ENCODE results near the gene DHDH. TPM values are rescaled to one million over a fixed set of nuclear protein-coding genes. Genes with fewer than 3 reads are reported as not detected.

DHDH gene
- total and polyA plus RNA-seq, 2 of the 13 experiments (the other 11 are each of a cell fraction or from before 2014, with no cell fraction given), result 0.13 to 0.91 TPM

DNA sequence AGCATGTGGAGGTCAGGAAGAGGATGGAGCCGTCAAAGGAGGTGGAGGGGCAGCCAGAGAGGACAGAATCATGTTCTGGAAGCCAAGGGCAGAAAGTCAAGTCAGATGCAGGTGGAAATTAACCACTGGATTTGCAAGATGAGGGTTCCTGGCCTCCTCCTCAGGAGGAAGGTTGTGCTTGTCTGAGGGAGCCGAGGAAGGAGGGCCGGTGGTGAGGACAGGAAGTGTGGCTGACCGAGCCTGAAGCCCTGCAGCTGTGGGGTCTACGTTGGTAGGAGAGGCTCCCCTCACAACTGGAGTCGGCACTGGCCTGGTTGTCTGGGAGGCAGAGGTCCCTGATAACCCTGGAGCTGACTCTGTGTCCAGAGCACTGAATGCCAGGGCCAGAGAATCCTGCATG lies 15.4 kb upstream of the DHDH start:
- Histone ChIP-seq H3K9ac (ENCODE audit: insufficient read depth, low read depth, low read length) (no peak overlapping the region), H2AFZ (ENCODE audit: low read length) (no peak overlapping the region), H3K9me3 (ENCODE audit: low read length) (no peaks in the 10 kb centered on the region), H3K4me3 (replicated peaks in 1 of 3; ENCODE audit: insufficient read depth in 1 of 3, low read depth in 2 of 3, low read length in 3 of 3) (no peak overlapping the region), H3K4me2 (ENCODE audit: low read depth, low read length) (no peak overlapping the region), H3K4me1 (ENCODE audit: insufficient read depth, low read length) (no peaks in the 10 kb centered on the region), H3K36me3 (replicated peaks in 1 of 2; ENCODE audit: control insufficient read depth in 1 of 2, insufficient read depth in 2 of 2, low read length in 2 of 2) (peaks cover 13 to 44% of the 10 kb centered on the region in 2 experiments), H3K27me3 (ENCODE audit: control insufficient read depth in 1 of 2, insufficient read depth in 2 of 2, low read length in 2 of 2) (no peaks in the 10 kb centered on the region), H3K27ac (ENCODE audit: extremely low read length, insufficient read depth, low read length) (no peak overlapping the region), H3K79me2 (ENCODE audit: insufficient read depth, low read length) (no peaks in the 10 kb centered on the region), H4K20me1 (ENCODE audit: insufficient read depth, low read length) (no peaks in the 10 kb centered on the region)
- in situ Hi-C loops (cut with HindIII; ENCODE audit: extremely low pct_ligation_motif_present, low pct_unique_long_range_greater_than_20kb), result no loop called here
- ATAC-seq (no peak), DNase-seq (ENCODE audit: low spot score) (no peak), FAIRE-seq (no peak)
- ChIA-PET CTCF (ENCODE audit: low intra/inter-chr PET ratio, low total read pairs) (no interaction called here), POLR2A (no interaction called here)
- no TSS peak for BruUV-seq (replicated peaks)
- no peak for TF ChIP-seq ZNF446 (CRISPR knock-in tag; IDR thresholded peaks at IDR 0.05)
- TF ChIP-seq, protein P1, sequence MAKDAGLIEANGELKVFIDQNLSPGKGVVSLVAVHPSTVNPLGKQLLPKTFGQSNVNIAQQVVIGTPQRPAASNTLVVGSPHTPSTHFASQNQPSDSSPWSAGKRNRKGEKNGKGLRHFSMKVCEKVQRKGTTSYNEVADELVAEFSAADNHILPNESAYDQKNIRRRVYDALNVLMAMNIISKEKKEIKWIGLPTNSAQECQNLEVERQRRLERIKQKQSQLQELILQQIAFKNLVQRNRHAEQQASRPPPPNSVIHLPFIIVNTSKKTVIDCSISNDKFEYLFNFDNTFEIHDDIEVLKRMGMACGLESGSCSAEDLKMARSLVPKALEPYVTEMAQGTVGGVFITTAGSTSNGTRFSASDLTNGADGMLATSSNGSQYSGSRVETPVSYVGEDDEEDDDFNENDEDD (CRISPR knock-in tag; IDR thresholded peaks at IDR 0.05; ENCODE audit: borderline replicate concordance), result no peak
- no peak for TF ChIP-seq SMAD9 (CRISPR knock-in tag; IDR thresholded peaks at IDR 0.05)
- TF ChIP-seq ZNF670 (CRISPR knock-in tag; IDR thresholded peaks at IDR 0.05; ENCODE audit: borderline replicate concordance), result no peak
- TF ChIP-seq ZNF367 (CRISPR knock-in tag; IDR thresholded peaks at IDR 0.05; ENCODE audit: borderline replicate concordance), result no peak
- no peak for TF ChIP-seq HIVEP1 (CRISPR knock-in tag; IDR thresholded peaks at IDR 0.05)
- no peak for TF ChIP-seq ZNF317 (CRISPR knock-in tag; IDR thresholded peaks at IDR 0.05)
- TF ChIP-seq TBL1XR1 (IDR thresholded peaks at IDR 0.05; ENCODE audit: borderline replicate concordance, low read length, partially characterized antibody), result no peak
- no peak for TF ChIP-seq ZNF564 (CRISPR knock-in tag; IDR thresholded peaks at IDR 0.05)
- TF ChIP-seq, protein P2, sequence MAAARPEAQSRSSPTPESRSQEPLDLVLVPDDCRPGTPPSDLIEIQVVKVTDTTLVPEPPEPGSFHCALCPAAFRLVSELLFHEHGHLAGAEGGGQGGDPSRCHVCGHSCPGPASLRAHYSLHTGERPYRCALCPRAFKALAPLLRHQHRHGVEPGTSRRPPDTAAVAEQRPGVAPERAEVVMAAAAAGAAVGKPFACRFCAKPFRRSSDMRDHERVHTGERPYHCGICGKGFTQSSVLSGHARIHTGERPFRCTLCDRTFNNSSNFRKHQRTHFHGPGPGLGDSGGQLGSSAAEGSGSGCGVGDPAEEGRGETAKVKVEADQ (CRISPR knock-in tag; IDR thresholded peaks at IDR 0.05; ENCODE audit: borderline replicate concordance), result no peak
- TF ChIP-seq, protein P3, sequence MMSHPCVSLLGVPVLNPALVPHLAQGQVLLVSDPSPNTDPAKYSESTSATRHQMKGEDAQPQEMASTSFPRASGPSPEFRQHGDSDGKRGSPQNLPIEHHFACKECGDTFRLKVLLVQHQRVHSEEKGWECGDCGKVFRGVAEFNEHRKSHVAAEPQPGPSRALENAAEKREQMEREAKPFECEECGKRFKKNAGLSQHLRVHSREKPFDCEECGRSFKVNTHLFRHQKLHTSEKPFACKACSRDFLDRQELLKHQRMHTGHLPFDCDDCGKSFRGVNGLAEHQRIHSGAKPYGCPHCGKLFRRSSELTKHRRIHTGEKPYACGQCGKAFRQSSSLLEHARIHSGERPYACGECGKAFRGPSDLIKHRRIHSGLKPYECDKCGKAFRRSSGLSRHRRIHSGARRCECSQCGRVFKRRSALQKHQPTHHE (CRISPR knock-in tag; IDR thresholded peaks at IDR 0.05; ENCODE audit: borderline replicate concordance), result no peak
- no peak for TF ChIP-seq ZNF616 (CRISPR knock-in tag; IDR thresholded peaks at IDR 0.05; ENCODE audit: low read depth)
- no peak for TF ChIP-seq ZKSCAN1 (IDR thresholded peaks at IDR 0.05; ENCODE audit: low read length)
- no peak for TF ChIP-seq ZNF251 (CRISPR knock-in tag; IDR thresholded peaks at IDR 0.05)
- intact Hi-C loops (cut with micrococcal nuclease; ENCODE audit: unreplicated experiment), result no loop called here
- 95% methylated on average over 6 of the region's 6 CpGs for WGBS (ENCODE audit: low lambda C conversion rate)
